GM18520 (cell line): ENCODE data around the gene GCN1.

Source experiments
- ATAC-seq: cut with Tn5 transposase; IDR thresholded peaks from one replicate; pipeline ENCODE4 v1.9.1; 2021; ENCODE audit not compliant: unreplicated experiment

GCN1 gene

GRCh38 chr12:120190985-120191480 lies 3.5 kb downstream of the GCN1 start:
- ATAC-seq, result no peak

- ATAC-seq, result no peak
These were observed 4.1 kb downstream of the GCN1 start for GRCh38 chr12:120190386-120190785.

- ATAC-seq, result no peak
These were observed 7.9 kb downstream of the GCN1 start for GRCh38 chr12:120186654-120187053.

GRCh38 chr12:120183211-120183631 lies 11.3 kb downstream of the GCN1 start:
- ATAC-seq, result no peak

- ATAC-seq, result no peak
These were observed 12.4 kb downstream of the GCN1 start for GRCh38 chr12:120181991-120182631.

- no peak for ATAC-seq
These were observed 13.5 kb downstream of the GCN1 start for GRCh38 chr12:120180975-120181374.

GRCh38 chr12:120175537-120175936 lies 19.0 kb downstream of the GCN1 start:
- ATAC-seq, result no peak

- ATAC-seq, result no peak
These were observed 19.5 kb downstream of the GCN1 start for GRCh38 chr12:120175062-120175461.

- ATAC-seq, result no peak
These were observed 22.5 kb downstream of the GCN1 start for GRCh38 chr12:120172053-120172452.

GRCh38 chr12:120170631-120171030 lies 23.9 kb downstream of the GCN1 start:
- ATAC-seq, result no peak

GRCh38 chr12:120169946-120170345 lies 24.6 kb downstream of the GCN1 start:
- no peak for ATAC-seq

- ATAC-seq, result no peak
These were observed 26.2 kb downstream of the GCN1 start for GRCh38 chr12:120168337-120168736.

GRCh38 chr12:120167529-120168095 lies 26.9 kb downstream of the GCN1 start:
- no peak for ATAC-seq

- no peak for ATAC-seq
These were observed 30.2 kb downstream of the GCN1 start for GRCh38 chr12:120164293-120164692.

GRCh38 chr12:120162763-120163162 lies 31.8 kb downstream of the GCN1 start:
- ATAC-seq, result no peak

GRCh38 chr12:120161852-120162251 lies 32.7 kb downstream of the GCN1 start:
- no peak for ATAC-seq

- ATAC-seq, result no peak
These were observed 34.8 kb downstream of the GCN1 start for GRCh38 chr12:120159509-120160237.

GRCh38 chr12:120158351-120158750 lies 36.2 kb downstream of the GCN1 start:
- ATAC-seq, result no peak

- ATAC-seq, result no peak
These were observed 36.8 kb downstream of the GCN1 start for GRCh38 chr12:120157678-120158077.

- ATAC-seq, result no peak
These were observed 37.9 kb downstream of the GCN1 start for GRCh38 chr12:120156315-120157259.

- ATAC-seq, result no peak
These were observed 39.4 kb downstream of the GCN1 start for GRCh38 chr12:120155072-120155471.
